Measurements from ENCODE around the gene C3orf20. TPM values are rescaled to one million over a fixed set of nuclear protein-coding genes. Genes with fewer than 3 reads are reported as not detected.

C3orf20 gene
- total RNA-seq, 1 donor from 2014 or later, result not detected

GRCh38 chr3:14633819-14634424, 41.0 kb upstream of the C3orf20 start:
- no peaks in the 10 kb centered on the region for H3K4me1 Mint-ChIP-seq (ENCODE audit: low read depth, unreplicated experiment)
- peaks cover 3% of the 10 kb centered on the region for H3K36me3 Mint-ChIP-seq (ENCODE audit: unreplicated experiment)
- peak; percentile 65 for DNase-seq
- peak; percentile 83 for TF ChIP-seq CTCF (IDR thresholded peaks at IDR 0.05; ENCODE audit: partially characterized antibody, unreplicated experiment)
- peaks cover 3% of the 10 kb centered on the region for H3K9me3 Mint-ChIP-seq (ENCODE audit: unreplicated experiment)
- no peak overlapping the region for H3K4me3 Mint-ChIP-seq (ENCODE audit: unreplicated experiment)
- H3K27me3 Mint-ChIP-seq (ENCODE audit: unreplicated experiment), result no peaks in the 10 kb centered on the region
- no peak overlapping the region for H3K27ac Mint-ChIP-seq (ENCODE audit: unreplicated experiment)

- Mint-ChIP-seq H3K4me3 (ENCODE audit: unreplicated experiment) (no peak overlapping the region), H3K36me3 (ENCODE audit: unreplicated experiment) (peaks cover 3% of the 10 kb centered on the region), H3K27ac (ENCODE audit: unreplicated experiment) (no peak overlapping the region), H3K27me3 (ENCODE audit: unreplicated experiment) (no peaks in the 10 kb centered on the region), H3K9me3 (ENCODE audit: unreplicated experiment) (peaks cover 3% of the 10 kb centered on the region), H3K4me1 (ENCODE audit: low read depth, unreplicated experiment) (no peaks in the 10 kb centered on the region)
- no peak for TF ChIP-seq CTCF (IDR thresholded peaks at IDR 0.05; ENCODE audit: partially characterized antibody, unreplicated experiment)
- DNase-seq, result no peak
Observed at GRCh38 chr3:14634763-14635400, 40.1 kb upstream of the C3orf20 start.

GRCh38 chr3:14636496-14637087, 38.3 kb upstream of the C3orf20 start:
- no peak for TF ChIP-seq CTCF (IDR thresholded peaks at IDR 0.05; ENCODE audit: partially characterized antibody, unreplicated experiment)
- Mint-ChIP-seq H3K9me3 (ENCODE audit: unreplicated experiment) (peaks cover 3% of the 10 kb centered on the region), H3K27me3 (ENCODE audit: unreplicated experiment) (no peaks in the 10 kb centered on the region), H3K27ac (ENCODE audit: unreplicated experiment) (no peak overlapping the region), H3K4me1 (ENCODE audit: low read depth, unreplicated experiment) (no peaks in the 10 kb centered on the region), H3K36me3 (ENCODE audit: unreplicated experiment) (peaks cover 3% of the 10 kb centered on the region), H3K4me3 (ENCODE audit: unreplicated experiment) (no peak overlapping the region)
- no peak for DNase-seq

GRCh38 chr3:14640157-14640562, 34.8 kb upstream of the C3orf20 start:
- TF ChIP-seq CTCF (IDR thresholded peaks at IDR 0.05; ENCODE audit: partially characterized antibody, unreplicated experiment), result no peak
- DNase-seq, result no peak
- Mint-ChIP-seq H3K9me3 (ENCODE audit: unreplicated experiment) (peaks cover 3% of the 10 kb centered on the region), H3K27me3 (ENCODE audit: unreplicated experiment) (no peaks in the 10 kb centered on the region), H3K4me1 (ENCODE audit: low read depth, unreplicated experiment) (no peaks in the 10 kb centered on the region), H3K36me3 (ENCODE audit: unreplicated experiment) (peaks cover 3% of the 10 kb centered on the region), H3K4me3 (ENCODE audit: unreplicated experiment) (no peak overlapping the region), H3K27ac (ENCODE audit: unreplicated experiment) (no peak overlapping the region)

GRCh38 chr3:14640734-14641133, 34.2 kb upstream of the C3orf20 start:
- no peaks in the 10 kb centered on the region for H3K27me3 Mint-ChIP-seq (ENCODE audit: unreplicated experiment)
- peaks cover 3% of the 10 kb centered on the region for H3K36me3 Mint-ChIP-seq (ENCODE audit: unreplicated experiment)
- no peaks in the 10 kb centered on the region for H3K4me1 Mint-ChIP-seq (ENCODE audit: low read depth, unreplicated experiment)
- peaks cover 3% of the 10 kb centered on the region for H3K9me3 Mint-ChIP-seq (ENCODE audit: unreplicated experiment)
- no peak overlapping the region for H3K27ac Mint-ChIP-seq (ENCODE audit: unreplicated experiment)
- no peak for TF ChIP-seq CTCF (IDR thresholded peaks at IDR 0.05; ENCODE audit: partially characterized antibody, unreplicated experiment)
- DNase-seq, result no peak
- no peak overlapping the region for H3K4me3 Mint-ChIP-seq (ENCODE audit: unreplicated experiment)

Data from glutamatergic neuron (in vitro differentiated cells).